SU-DHL-6 (cell line): ENCODE results near the gene LINGO4.

ENCODE experiments used
- CTCF ChIP-seq: fragments of 200-600 bp; sonication (generic); IDR thresholded peaks from one replicate; pipeline ENCODE4 v1.5.1; 2017; ENCODE audit warnings: antibody characterized with exemption, mild to moderate bottlenecking, low read length, moderate library complexity; ENCODE audit not compliant: insufficient read depth, poor library complexity, severe bottlenecking
- EZH2phosphoT487 ChIP-seq: fragments of 200-600 bp; sonication (generic), shearing (Covaris generic); conservative IDR thresholded peaks from 2 replicates; pipeline ENCODE4 v1.6.1; 2018; ENCODE audit warnings: mild to moderate bottlenecking, antibody characterized with exemption, low read length, moderate library complexity, mixed read lengths

- TF ChIP-seq EZH2phosphoT487 (no peak), CTCF (no peak)
These were observed 35.9 kb upstream of the LINGO4 start for GRCh38 chr1:151841141-151841540.
